Uterus (tissue), 2 donors: Measurements from ENCODE around the gene THAP11.

Experiments used
- CTCF ChIP-seq, 4 experiments: fragments of 200-600 bp in 2 of 4; fragments of 450-650 bp in 2 of 4; sonication (generic) in 2 of 4; IDR thresholded peaks; one replicate each; pipeline ENCODE4 v1.5.1; 2016 to 2019; ENCODE audit warnings: antibody characterized with exemption in 4 of 4, mild to moderate bottlenecking in 2 of 4, moderate library complexity in 1 of 4
- POLR2A ChIP-seq, 2 donors: fragments of 450-650 bp; IDR thresholded peaks; one replicate each; pipeline ENCODE4 v1.6.1; 2016; ENCODE audit warnings: antibody characterized with exemption in 2 of 2, mild to moderate bottlenecking in 1 of 2, moderate library complexity in 1 of 2

GRCh38 chr16:67811899-67812298 lies 30.2 kb upstream of the THAP11 start:
- no peak for TF ChIP-seq POLR2A (IDR thresholded peaks at IDR 0.05)
- no peak for TF ChIP-seq CTCF (IDR thresholded peaks at IDR 0.05)
